ENCODE measurements around the gene SMPD3.

DNA sequence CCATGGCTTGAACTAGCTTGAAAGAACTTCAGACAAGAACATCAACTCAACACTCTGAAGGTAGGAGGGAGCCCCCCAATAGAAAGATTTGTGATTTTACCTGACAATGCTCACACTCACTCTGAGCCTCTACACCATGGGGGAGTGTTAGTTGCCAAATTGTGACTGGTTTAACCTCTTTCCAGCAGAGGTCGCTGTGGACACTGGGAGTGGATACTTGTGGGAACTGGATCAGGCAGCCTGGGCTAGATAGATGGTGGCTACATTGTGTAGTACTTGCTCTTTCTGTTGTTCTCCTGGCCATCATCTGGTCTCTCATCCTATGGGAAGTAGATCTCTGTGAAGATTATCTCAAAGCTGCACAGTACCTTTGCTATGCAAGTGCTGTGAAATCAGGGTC lies 2.9 kb downstream of the SMPD3 start:
- TF ChIP-seq CTCF (conservative IDR thresholded peaks at IDR 0.05; ENCODE audit: low read length) (peak; percentile 75), EZH2phosphoT487 (IDR thresholded peaks at IDR 0.05; ENCODE audit: borderline replicate concordance) (no peak)

Data from Loucy (cell line).